DND-41 (cell line): Measurements from ENCODE around the gene GAPDH.

Experiments used
- ATAC-seq: fragments of 200-7000 bp; cut with Tn5 transposase; 3 replicates; pipeline ENCODE4 v1.9.1; 2021; ENCODE audit warnings: low read depth; ENCODE audit not compliant: insufficient read depth
- DNase-seq: peaks from one replicate; pipeline ENCODE4 v3.0.0-alpha.2; 2020
- H2AFZ ChIP-seq: 2 replicates; pipeline ENCODE4 v1.6.0; 2012; ENCODE audit warnings: low read depth, low read length
- H3K27ac ChIP-seq: 2 replicates; pipeline ENCODE4 v1.5.1; 2012; ENCODE audit warnings: low read length, inconsistent platforms
- H3K27me3 ChIP-seq: fragments of 200-600 bp; sonication (generic); 2 replicates; pipeline ENCODE4 v1.6.0; 2012; ENCODE audit warnings: low read length, mild to moderate bottlenecking, inconsistent platforms; ENCODE audit not compliant: insufficient read depth, poor library complexity
- H3K36me3 ChIP-seq: 2 replicates; pipeline ENCODE4 v1.5.1; 2012; ENCODE audit warnings: low read length, inconsistent platforms; ENCODE audit not compliant: insufficient read depth
- H3K4me1 ChIP-seq: 2 replicates; pipeline ENCODE4 v1.5.1; 2012; ENCODE audit warnings: mild to moderate bottlenecking, low read length; ENCODE audit not compliant: insufficient read depth
- H3K4me2 ChIP-seq: 2 replicates; pipeline ENCODE4 v1.6.0; 2012; ENCODE audit warnings: mild to moderate bottlenecking, moderate library complexity, low read length, inconsistent platforms; ENCODE audit not compliant: insufficient read depth
- H3K4me3 ChIP-seq, 2 experiments: fragments of 200-600 bp in 1 of 2; shearing (Covaris generic) in 1 of 2; 2 replicates each; pipeline ENCODE4 v1.5.1; 2012 to 2016; ENCODE audit warnings: inconsistent platforms in 2 of 2, low read length in 2 of 2, mild to moderate bottlenecking in 2 of 2, low read depth in 1 of 2, moderate library complexity in 1 of 2
- H3K79me2 ChIP-seq: 2 replicates; pipeline ENCODE4 v1.6.0; 2012; ENCODE audit warnings: low read length, inconsistent platforms; ENCODE audit not compliant: insufficient read depth
- H3K9ac ChIP-seq: 2 replicates; pipeline ENCODE4 v1.6.0; 2012; ENCODE audit warnings: low read depth, mild to moderate bottlenecking, inconsistent platforms, low read length, moderate library complexity
- H3K9me3 ChIP-seq: 2 replicates; pipeline ENCODE4 v1.5.1; 2012; ENCODE audit warnings: low read length, moderate library complexity, mild to moderate bottlenecking, inconsistent platforms; ENCODE audit not compliant: insufficient read depth, severe bottlenecking
- H4K20me1 ChIP-seq: 2 replicates; pipeline ENCODE4 v1.6.0; 2012; ENCODE audit warnings: low read length; ENCODE audit not compliant: insufficient read depth
- CTCF ChIP-seq: IDR thresholded peaks from 2 replicates; pipeline ENCODE4 v1.5.1; 2012; ENCODE audit warnings: borderline replicate concordance, low read length, moderate library complexity, mild to moderate bottlenecking; ENCODE audit not compliant: poor library complexity, severe bottlenecking; ENCODE audit errors: extremely low read depth
- EZH2 ChIP-seq: IDR thresholded peaks from 3 replicates; pipeline ENCODE4 v1.6.1; 2012; ENCODE audit warnings: borderline replicate concordance, low read depth, mild to moderate bottlenecking, moderate library complexity, low read length, inconsistent platforms; ENCODE audit not compliant: severe bottlenecking

The GAPDH gene

DNA sequence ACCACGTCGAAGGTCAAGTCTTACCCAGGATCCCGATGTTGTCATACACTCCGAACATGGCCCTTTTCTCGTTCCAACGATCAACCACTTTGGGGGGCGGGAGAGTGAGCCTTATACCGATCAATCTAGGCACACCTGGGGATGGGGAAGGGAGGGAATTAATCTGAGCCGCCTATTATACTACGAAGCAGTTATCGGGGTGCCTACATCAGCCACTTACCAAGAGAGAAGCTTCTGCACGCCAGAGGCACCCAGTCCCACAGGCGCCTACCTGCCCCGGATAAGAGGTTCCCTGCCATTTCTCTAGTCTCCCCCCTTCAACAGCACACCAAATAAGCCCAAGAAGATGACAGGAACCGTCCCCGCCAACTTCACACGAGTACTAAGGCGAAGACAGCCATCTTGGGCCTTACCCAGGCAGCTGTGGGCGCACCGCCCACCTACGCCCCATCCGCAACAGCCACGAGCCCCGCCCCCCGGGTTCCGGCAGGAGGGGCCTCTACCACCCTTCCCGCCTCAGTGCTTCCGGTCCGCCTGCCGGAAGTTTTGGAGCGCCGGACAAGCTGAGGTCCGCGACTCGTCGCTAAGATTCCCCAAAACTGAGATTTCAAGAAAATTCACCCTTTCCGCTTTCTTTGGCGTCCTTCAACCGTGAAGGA, 41.4 kb upstream of the GAPDH start, which contains the start of gene MRPL51:
Gene MRPL51, minus strand, starts transcription at position 425 of the 659 bp plus-strand sequence. Its CDS starts 126 bp downstream, at position 299.
- Histone ChIP-seq H3K4me1 (peaks cover 44% of the 10 kb centered on the region), H3K9ac (peak within 1 kb of the TSS; percentile 94), H2AFZ (peak within 1 kb of the TSS; percentile 80), H3K27ac (peak within 1 kb of the TSS; percentile 98), H3K4me2 (peak within 1 kb of the TSS; percentile 72), H3K27me3 (no peaks in the 10 kb centered on the region), H3K4me3 (peak within 1 kb of the TSS; percentile 63 to 75), H3K36me3 (peaks cover 34% of the 10 kb centered on the region), H4K20me1 (no peaks in the 10 kb centered on the region), H3K79me2 (peaks cover 47% of the 10 kb centered on the region), H3K9me3 (no peaks in the 10 kb centered on the region)
- DNase-seq (peak; percentile 93), ATAC-seq (peak; percentile 79)
- TF ChIP-seq CTCF (no peak), EZH2 (no peak)

DNA sequence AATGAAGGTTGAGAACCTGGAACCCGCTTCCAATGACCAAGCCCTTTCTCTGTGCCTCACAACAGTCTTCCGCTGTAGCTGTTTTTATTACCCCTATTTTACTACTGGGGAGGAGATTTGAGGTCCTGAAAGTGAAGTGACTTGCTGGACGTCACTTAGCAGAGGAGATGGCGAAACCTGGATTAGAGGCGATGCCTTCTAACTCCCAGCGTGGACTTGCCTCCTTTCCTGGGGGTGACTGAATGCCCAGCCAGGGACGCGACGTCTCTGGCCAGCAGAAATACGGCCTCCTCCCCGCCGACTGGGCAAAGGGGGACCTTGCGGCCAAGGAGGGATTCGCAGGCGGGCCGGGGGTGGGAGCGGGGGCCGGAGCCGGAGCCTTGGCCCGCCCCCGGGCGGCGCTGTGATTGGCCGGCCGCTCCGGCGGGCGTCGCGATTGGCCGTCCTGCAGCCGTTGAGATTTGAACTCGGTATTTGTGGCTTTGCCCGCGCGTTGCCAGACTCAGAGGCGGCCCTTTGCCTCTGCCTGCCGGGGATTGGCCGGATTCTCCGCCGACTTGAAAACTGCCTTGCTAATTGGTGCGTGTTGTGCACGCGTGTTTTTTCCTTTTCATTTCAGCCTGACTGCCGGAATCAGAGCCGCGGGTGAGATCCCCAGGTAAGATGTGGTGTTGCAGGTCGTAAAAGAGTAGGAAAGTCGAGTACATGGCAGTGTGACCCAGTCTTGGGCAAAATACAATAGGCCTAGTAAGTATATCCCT, 40.6 kb upstream of the GAPDH start, which contains the start of gene NCAPD2:
Gene NCAPD2, plus strand, starts transcription at position 606 of the 761 bp plus-strand sequence. CDS start 997 bp downstream, outside the sequence.
- Histone ChIP-seq H3K4me2 (peak within 1 kb of the TSS; percentile 72), H3K9ac (peak within 1 kb of the TSS; percentile 94), H2AFZ (peak within 1 kb of the TSS; percentile 80), H3K36me3 (peaks cover 34% of the 10 kb centered on the region), H3K4me3 (peak within 1 kb of the TSS; percentile 63 to 75), H3K27ac (peak within 1 kb of the TSS; percentile 98), H3K9me3 (no peaks in the 10 kb centered on the region), H3K27me3 (no peaks in the 10 kb centered on the region), H3K4me1 (peaks cover 44% of the 10 kb centered on the region), H4K20me1 (no peaks in the 10 kb centered on the region), H3K79me2 (peaks cover 53% of the 10 kb centered on the region)
- no peak for TF ChIP-seq CTCF
- no peak for TF ChIP-seq EZH2
- ATAC-seq (peak; percentile 85), DNase-seq (peak; percentile 93)

DNA sequence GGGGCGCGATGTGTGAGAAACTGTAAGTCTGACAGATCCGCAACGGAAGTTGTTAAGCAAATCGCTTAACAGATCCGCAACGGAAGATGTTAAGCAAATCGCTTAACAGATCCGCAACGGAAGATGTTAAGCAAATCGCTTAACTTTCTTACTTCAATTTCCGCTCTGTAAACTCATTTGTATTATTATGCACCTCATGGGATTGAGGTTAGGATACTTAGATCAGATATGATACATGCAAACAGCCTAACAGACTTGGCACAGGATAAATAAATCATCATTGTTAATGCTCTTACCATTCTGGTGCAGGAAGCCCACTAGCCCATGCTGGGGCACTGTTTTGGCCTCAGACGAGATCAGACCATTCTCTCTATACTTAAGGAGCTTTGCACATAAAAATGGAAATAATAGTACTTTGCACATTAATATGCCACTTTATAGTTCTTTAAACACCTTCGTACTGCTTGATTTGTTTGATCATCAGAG, 40.0 kb upstream of the GAPDH start:
- Histone ChIP-seq H3K79me2 (peaks cover 59% of the 10 kb centered on the region), H3K36me3 (peaks cover 40% of the 10 kb centered on the region), H3K27ac (peak overlapping the region; percentile 91), H4K20me1 (no peaks in the 10 kb centered on the region), H3K9me3 (no peaks in the 10 kb centered on the region), H3K27me3 (no peaks in the 10 kb centered on the region), H2AFZ (peak overlapping the region; percentile 68), H3K4me3 (peak overlapping the region; percentile 39 to 75; a peak in 3 of 4 replicates), H3K4me1 (peaks cover 44% of the 10 kb centered on the region), H3K4me2 (peak overlapping the region; percentile 72), H3K9ac (peak overlapping the region; percentile 94)
- TF ChIP-seq CTCF (peak; percentile 39), EZH2 (no peak)
- DNase-seq (no peak), ATAC-seq (peak; percentile 53)
